Stomach (tissue), 9 donors: Measurements from ENCODE around the gene CCND3. TPM values are rescaled to one million over a fixed set of nuclear protein-coding genes. Genes with fewer than 3 reads are reported as not detected.
A peak's percentile ranks its signal among the peaks of the same experiment; 100 is the strongest.
"Not testable (repeated sequence)": the region's sequence is repeated elsewhere in the genome, so short reads cannot be mapped to it uniquely, and the experiment has no call there.

ENCODE experiments used
- DNase-seq, 2 donors: peaks; one replicate each; pipeline versions ENCODE4 v3.0.0 to v3.0.0-alpha.2; 2013 to 2019
- H3K27ac ChIP-seq, 5 donors: fragments of 200-600 bp in 4 of 5; sonication (generic) in 4 of 5; one replicate each; pipeline ENCODE4 v1.5.1; 2013 to 2019; ENCODE audit warnings: mild to moderate bottlenecking in 1 of 5, moderate library complexity in 1 of 5
- H3K27me3 ChIP-seq, 3 donors: fragments of 200-600 bp; sonication (generic); one replicate each; pipeline ENCODE4 v1.5.1; 2017 to 2019; ENCODE audit warnings: mixed run types in 1 of 3
- H3K36me3 ChIP-seq, 4 donors: fragments of 200-600 bp; sonication (generic); 1 replicate in 3 of 4; 2 replicates in 1 of 4; pipeline ENCODE4 v1.5.1; 2016 to 2019
- H3K4me1 ChIP-seq, 4 donors: fragments of 200-600 bp; sonication (generic); one replicate each; pipeline ENCODE4 v1.5.1; 2016 to 2019
- H3K4me3 ChIP-seq, 4 donors: fragments of 200-600 bp; sonication (generic) in 3 of 4; one replicate each; pipeline ENCODE4 v1.5.1; 2016 to 2019; ENCODE audit warnings: mild to moderate bottlenecking in 1 of 4
- H3K9me3 ChIP-seq, 4 donors: fragments of 200-600 bp; sonication (generic); one replicate each; pipeline ENCODE4 v1.5.1; 2016 to 2019
- EP300 ChIP-seq: sonication (generic); formaldehyde crosslinking; IDR thresholded peaks from one replicate; pipeline ENCODE4 v1.6.1; 2017; ENCODE audit warnings: antibody characterized with exemption
- POLR2A ChIP-seq, 4 donors: fragments of 450-650 bp; IDR thresholded peaks; one replicate each; pipeline ENCODE4 v1.6.1; 2016; ENCODE audit warnings: antibody characterized with exemption in 4 of 4, control low read depth in 2 of 4, mild to moderate bottlenecking in 1 of 4, moderate library complexity in 1 of 4
- POLR2AphosphoS5 ChIP-seq, 3 donors: sonication (generic); formaldehyde crosslinking; IDR thresholded peaks; one replicate each; pipeline ENCODE4 v1.6.1; 2016; ENCODE audit warnings: antibody characterized with exemption in 3 of 3
- WGBS, 5 donors: extraction: QIAGEN DNeasy Blood & Tissue Kit in 3 of 5; methylation state at CpG; one replicate each; pipeline versions ENCODE4 v1.1.5 to v1.1.7; 2013 to 2018; 5-methylcytosine and 5-hydroxymethylcytosine counted together
- intact Hi-C: fragments of 100-400 bp; cut with DNase I; formaldehyde crosslinking; loops from one replicate; pipeline ENCODE4 v1.15.1; 2023; ENCODE audit warnings: low total_unique reads
- polyA plus RNA-seq, 3 donors: library from polyadenylated mRNA; stranded (reverse); fragments of 200-250 nt; gene quantifications; one replicate each; pipeline ENCODE4 v1.2.3, GENCODE V29; 2013
- total RNA-seq, 5 donors: library from RNA; depleted of rRNA; stranded (reverse); fragments of >200 nt; gene quantifications; one replicate each; pipeline versions ENCODE4 v1.1.0 to v1.2.3, GENCODE V29; 2014 to 2016
- TF ChIP-seq, protein P1 (sequence below), 7 experiments: fragments of 450-650 bp in 4 of 7; fragments of 200-600 bp in 3 of 7; sonication (generic) in 3 of 7; IDR thresholded peaks; one replicate each; pipeline ENCODE4 v1.5.1; 2016 to 2019; ENCODE audit warnings: antibody characterized with exemption in 7 of 7, control low read depth in 2 of 7, mild to moderate bottlenecking in 1 of 7
- donor health status: healthy with polysubstance abuse.
- donor health status: Bipolar disorder and iron deficiency.
- donor health status: healthy.

The CCND3 gene
- total and polyA plus RNA-seq, 8 donors = 40.6 to 193 (median 76.5) TPM

DNA sequence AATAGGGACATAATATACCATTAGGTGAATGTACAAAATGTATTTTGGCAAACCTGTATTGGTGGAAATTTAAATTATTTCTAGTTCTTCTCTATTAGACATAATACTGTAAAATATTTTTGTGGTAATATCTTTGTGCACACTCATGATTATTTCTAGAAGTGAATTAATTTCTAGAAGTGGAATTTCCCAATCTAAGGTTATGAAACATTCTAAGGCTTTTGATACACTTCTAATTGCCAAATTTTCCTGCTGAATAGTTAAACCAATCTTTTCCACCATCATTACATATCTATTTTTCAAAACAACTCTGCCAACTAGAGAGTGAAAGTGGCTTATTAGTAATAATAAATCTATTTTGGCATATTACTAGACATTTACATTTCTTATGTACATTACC is 1.8 kb upstream of the CCND3 start:
- no peaks in the 10 kb centered on the region for H3K9me3 ChIP-seq
- no peak for DNase-seq
- H3K27me3 ChIP-seq = no peaks in the 10 kb centered on the region
- intact Hi-C loops = no loop called here
- no peak overlapping the region for H3K27ac ChIP-seq
- no peaks in the 10 kb centered on the region for H3K36me3 ChIP-seq
- TF ChIP-seq POLR2AphosphoS5 (IDR thresholded peaks at IDR 0.05) = no peak
- TF ChIP-seq, protein P1, sequence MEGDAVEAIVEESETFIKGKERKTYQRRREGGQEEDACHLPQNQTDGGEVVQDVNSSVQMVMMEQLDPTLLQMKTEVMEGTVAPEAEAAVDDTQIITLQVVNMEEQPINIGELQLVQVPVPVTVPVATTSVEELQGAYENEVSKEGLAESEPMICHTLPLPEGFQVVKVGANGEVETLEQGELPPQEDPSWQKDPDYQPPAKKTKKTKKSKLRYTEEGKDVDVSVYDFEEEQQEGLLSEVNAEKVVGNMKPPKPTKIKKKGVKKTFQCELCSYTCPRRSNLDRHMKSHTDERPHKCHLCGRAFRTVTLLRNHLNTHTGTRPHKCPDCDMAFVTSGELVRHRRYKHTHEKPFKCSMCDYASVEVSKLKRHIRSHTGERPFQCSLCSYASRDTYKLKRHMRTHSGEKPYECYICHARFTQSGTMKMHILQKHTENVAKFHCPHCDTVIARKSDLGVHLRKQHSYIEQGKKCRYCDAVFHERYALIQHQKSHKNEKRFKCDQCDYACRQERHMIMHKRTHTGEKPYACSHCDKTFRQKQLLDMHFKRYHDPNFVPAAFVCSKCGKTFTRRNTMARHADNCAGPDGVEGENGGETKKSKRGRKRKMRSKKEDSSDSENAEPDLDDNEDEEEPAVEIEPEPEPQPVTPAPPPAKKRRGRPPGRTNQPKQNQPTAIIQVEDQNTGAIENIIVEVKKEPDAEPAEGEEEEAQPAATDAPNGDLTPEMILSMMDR (IDR thresholded peaks at IDR 0.05) = no peak
- TF ChIP-seq EP300 = no peak
- TF ChIP-seq POLR2A (IDR thresholded peaks at IDR 0.05) = no peak
- no peak overlapping the region for H3K4me3 ChIP-seq
- peaks cover 29 to 38% (median 37%) of the 10 kb centered on the region in 4 donors for H3K4me1 ChIP-seq

DNA sequence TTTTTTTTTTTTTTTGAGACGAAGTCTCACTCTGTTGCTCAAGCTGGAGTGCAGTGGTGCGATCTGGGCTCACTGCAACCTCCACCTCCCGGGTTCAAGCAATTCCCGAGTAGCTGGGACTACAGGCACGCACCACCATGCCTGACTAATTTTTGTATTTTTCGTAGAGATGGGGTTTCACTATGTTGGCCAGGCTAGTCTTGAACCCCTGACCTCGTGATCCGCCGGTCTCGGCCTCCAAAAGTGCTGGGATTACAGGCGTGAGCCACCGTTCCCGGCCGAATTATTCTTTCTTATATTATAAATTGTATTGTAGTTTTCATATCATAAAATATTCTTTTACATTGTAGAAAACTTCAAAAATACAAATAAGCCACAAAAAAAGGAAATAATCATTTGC is 1.3 kb upstream of the CCND3 start:
- DNase-seq, H3K4me3 ChIP-seq, H3K9me3 ChIP-seq, intact Hi-C loops, H3K36me3 ChIP-seq, H3K27me3 ChIP-seq: not testable (repeated sequence)
- WGBS, 5 donors = 93 to 95% (median 94%) methylated on average over 13 to 14 of the region's 14 CpGs
- peak overlapping the region in 3 of 5 donors; percentile 89 to 91 (median 90) for H3K27ac ChIP-seq
- H3K4me1 ChIP-seq = peaks cover 29 to 43% (median 43%) of the 10 kb centered on the region in 4 donors

DNA sequence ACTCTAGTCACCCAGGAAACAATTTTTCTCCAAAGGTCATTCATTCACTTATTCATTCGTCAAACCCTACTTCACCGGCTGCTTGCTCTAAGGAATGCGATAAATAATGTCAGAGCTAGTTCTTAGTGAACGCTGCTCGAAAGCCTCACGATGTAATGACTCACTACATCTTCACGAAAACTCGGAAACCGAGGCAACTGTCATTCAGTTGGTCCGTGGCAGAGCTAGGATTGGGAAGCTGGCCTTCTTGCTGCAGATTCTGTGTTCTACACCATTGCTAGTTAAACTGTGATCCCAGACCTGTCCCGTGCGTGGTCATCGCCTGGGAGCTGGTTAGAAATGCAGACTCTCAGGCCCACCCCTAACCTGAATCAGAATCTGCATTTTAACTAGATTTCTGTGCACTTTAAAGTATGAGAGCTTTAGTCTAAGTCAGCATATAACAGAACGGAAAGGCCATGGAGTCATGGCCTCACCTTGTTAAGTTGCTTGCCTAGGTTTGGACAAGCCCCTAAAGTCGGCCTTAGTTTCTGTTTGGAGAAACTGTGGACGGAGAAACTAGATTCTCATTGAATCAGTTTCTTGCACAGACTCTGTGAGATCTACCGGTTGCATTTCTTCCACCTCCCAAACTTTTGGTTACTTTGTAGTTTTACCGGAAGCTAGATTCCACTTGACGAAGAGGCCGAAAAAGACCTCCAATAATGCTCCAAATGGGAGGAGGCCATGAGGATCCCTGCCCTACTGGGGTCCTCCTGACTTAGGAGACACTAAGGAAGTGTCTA is 651 bp upstream of the CCND3 start:
- Histone ChIP-seq H3K36me3 (peaks cover 0 to 6% (median 2%) of the 10 kb centered on the region in 4 donors), H3K9me3 (no peaks in the 10 kb centered on the region), H3K4me1 (peaks cover 29 to 49% (median 46%) of the 10 kb centered on the region in 4 donors), H3K27me3 (no peaks in the 10 kb centered on the region), H3K4me3 (peak overlapping the region; percentile 66 to 90 (median 84)), H3K27ac (peak overlapping the region; percentile 83 to 91 (median 89))
- no peak for DNase-seq
- intact Hi-C loops = no loop called here
- TF ChIP-seq, protein P1 (IDR thresholded peaks at IDR 0.05) = no peak
- no peak for TF ChIP-seq POLR2AphosphoS5 (IDR thresholded peaks at IDR 0.05)
- TF ChIP-seq POLR2A (IDR thresholded peaks at IDR 0.05) = no peak
- no peak for TF ChIP-seq EP300
- WGBS, 5 donors = 31 to 35% (median 35%) methylated on average over 20 of the region's 20 CpGs

DNA sequence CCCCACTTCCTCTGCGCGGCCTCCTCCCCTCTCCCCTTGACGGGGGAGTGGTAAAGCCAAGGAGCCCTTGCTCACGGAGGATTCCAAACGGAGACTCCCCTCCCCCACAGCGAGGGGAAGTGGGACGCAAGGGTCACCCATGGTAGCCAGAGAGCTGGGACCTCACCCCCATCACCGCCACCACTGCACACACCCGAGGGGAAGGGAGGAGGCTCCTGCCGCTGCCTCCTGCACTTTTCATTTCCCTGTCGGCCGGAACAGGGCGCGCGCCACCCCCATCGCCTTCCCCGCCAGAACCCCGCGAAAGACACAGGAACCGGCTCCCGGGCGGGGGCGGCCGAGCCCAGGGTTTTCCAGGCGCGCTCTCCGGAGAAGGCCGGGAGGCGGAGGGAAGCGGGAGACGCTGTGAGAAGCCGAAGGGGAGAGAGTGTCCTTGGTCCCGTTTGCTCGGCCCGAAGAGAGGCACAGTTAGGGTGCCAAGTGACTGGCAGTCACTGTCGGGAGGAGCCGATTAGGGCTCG is 789 bp downstream of the CCND3 start:
- Histone ChIP-seq H3K27ac (peak overlapping the region; percentile 83 to 91 (median 89)), H3K36me3 (peaks cover 1 to 19% (median 13%) of the 10 kb centered on the region in 4 donors), H3K9me3 (no peaks in the 10 kb centered on the region), H3K4me3 (peak overlapping the region; percentile 66 to 90 (median 84)), H3K27me3 (no peaks in the 10 kb centered on the region), H3K4me1 (peaks cover 29 to 64% (median 60%) of the 10 kb centered on the region in 4 donors)
- TF ChIP-seq POLR2AphosphoS5 (IDR thresholded peaks at IDR 0.05) (no peak), POLR2A (IDR thresholded peaks at IDR 0.05) (no peak), EP300 (no peak)
- TF ChIP-seq, protein P1 (IDR thresholded peaks at IDR 0.05) = no peak
- 0 to 1% (median 0%) methylated on average over 24 to 38 of the region's 38 CpGs for WGBS, 5 donors
- intact Hi-C loops = no loop called here
- DNase-seq = peak; percentile 44 to 78
